Measurements from ENCODE around the gene PSMD9. TPM values are rescaled to one million over a fixed set of nuclear protein-coding genes. Genes with fewer than 3 reads are reported as not detected.

PSMD9 gene
- total RNA-seq, 6 experiments from 2014 or later = 20.0 to 56.4 (median 28.4) TPM

- TF ChIP-seq POLR2A (IDR thresholded peaks at IDR 0.05) = no peak
- TF ChIP-seq CTCF (IDR thresholded peaks at IDR 0.05) = no peak
- intact Hi-C loops (cut with DNase I) = loop anchor here in 1 of 2 donors (10.0 kb wide), 1 partner anchor 79 kb away; no protein-coding TSS in a partner anchor
- DNase-seq = no peak
- Histone ChIP-seq H3K27me3 (no peaks in the 10 kb centered on the region), H3K36me3 (peaks cover 0 to 28% (median 17%) of the 10 kb centered on the region in 4 donors), H3K4me3 (no peak overlapping the region), H3K4me1 (peaks cover 0 to 25% (median 5%) of the 10 kb centered on the region in 4 donors), H3K27ac (peak overlapping the region in 2 of 3 donors; percentile 15 to 44), H3K9me3 (no peaks in the 10 kb centered on the region)
- ATAC-seq = peak; percentile 67 to 80 (median 72)
- 14% methylated on average over 1 of the region's 1 CpG for WGBS (ENCODE audit: insufficient coverage, low coverage, low lambda C conversion rate, missing lambda C conversion rate)
These were observed 5.4 kb downstream of the PSMD9 start for GRCh38 chr12:121893961-121894460.

- peaks cover 0 to 34% (median 20%) of the 10 kb centered on the region in 4 donors for H3K36me3 ChIP-seq
- TF ChIP-seq POLR2A (IDR thresholded peaks at IDR 0.05) (no peak), CTCF (IDR thresholded peaks at IDR 0.05) (peak in 3 of 4 donors; percentile 6 to 22 (median 14))
- H3K27ac ChIP-seq = no peak overlapping the region
- DNase-seq (no peak), ATAC-seq (peak; percentile 33 to 62 (median 55))
- H3K27me3 ChIP-seq = no peaks in the 10 kb centered on the region
- no peak overlapping the region for H3K4me3 ChIP-seq
- H3K4me1 ChIP-seq = peaks cover 0 to 19% (median 5%) of the 10 kb centered on the region in 4 donors
- intact Hi-C loops (cut with DNase I) = loop anchor here in 1 of 2 donors (10.0 kb wide), 1 partner anchor 80 kb away; no protein-coding TSS in a partner anchor
- WGBS (ENCODE audit: insufficient coverage, low coverage, low lambda C conversion rate, missing lambda C conversion rate) = 22% methylated on average over 1 of the region's 7 CpGs
- H3K9me3 ChIP-seq = no peaks in the 10 kb centered on the region
These were observed 6.0 kb downstream of the PSMD9 start for GRCh38 chr12:121894633-121895032.

GRCh38 chr12:121898287-121898686 is 9.7 kb downstream of the PSMD9 start:
- Histone ChIP-seq H3K4me3 (no peak overlapping the region), H3K9me3 (no peaks in the 10 kb centered on the region), H3K36me3 (peaks cover 0 to 66% (median 36%) of the 10 kb centered on the region in 4 donors), H3K27ac (peak overlapping the region in 1 of 3 donors; percentile 24), H3K4me1 (peaks cover 0 to 15% (median 5%) of the 10 kb centered on the region in 4 donors), H3K27me3 (no peaks in the 10 kb centered on the region)
- TF ChIP-seq CTCF (IDR thresholded peaks at IDR 0.05) = no peak
- no peak for TF ChIP-seq POLR2A (IDR thresholded peaks at IDR 0.05)
- peak in 3 of 4 donors; percentile 48 to 69 (median 53) for ATAC-seq
- no peak for DNase-seq
- 42% methylated on average over 3 of the region's 5 CpGs for WGBS (ENCODE audit: insufficient coverage, low coverage, low lambda C conversion rate, missing lambda C conversion rate)
- intact Hi-C loops (cut with DNase I) = loop anchor here in 1 of 2 donors (10.0 kb wide), 1 partner anchor 83 kb away; no protein-coding TSS in a partner anchor

- intact Hi-C loops (cut with DNase I) = loop anchor here in 1 of 2 donors (10.0 kb wide), 1 partner anchor 85 kb away; no protein-coding TSS in a partner anchor
- Histone ChIP-seq H3K9me3 (no peaks in the 10 kb centered on the region), H3K27me3 (no peaks in the 10 kb centered on the region), H3K4me1 (peaks cover 0 to 9% (median under 1%) of the 10 kb centered on the region in 4 donors), H3K27ac (no peak overlapping the region), H3K36me3 (peaks cover 0 to 72% (median 42%) of the 10 kb centered on the region in 4 donors), H3K4me3 (no peak overlapping the region)
- ATAC-seq (no peak), DNase-seq (no peak)
- 90% methylated on average over 9 of the region's 14 CpGs for WGBS (ENCODE audit: insufficient coverage, low coverage, low lambda C conversion rate, missing lambda C conversion rate)
- no peak for TF ChIP-seq CTCF (IDR thresholded peaks at IDR 0.05)
- no peak for TF ChIP-seq POLR2A (IDR thresholded peaks at IDR 0.05)
These were observed 11.0 kb downstream of the PSMD9 start for GRCh38 chr12:121899590-121899989.
